ENCODE data around the gene APC2. TPM values are rescaled to one million over a fixed set of nuclear protein-coding genes. Genes with fewer than 3 reads are reported as not detected.
A peak's percentile ranks its signal among the peaks of the same experiment; 100 is the strongest.
"Not testable (repeated sequence)": the region's sequence is repeated elsewhere in the genome, so short reads cannot be mapped to it uniquely, and the experiment has no call there.

APC2 gene
- total RNA-seq, 1 donor from 2014 or later, result 1.2 TPM

DNA sequence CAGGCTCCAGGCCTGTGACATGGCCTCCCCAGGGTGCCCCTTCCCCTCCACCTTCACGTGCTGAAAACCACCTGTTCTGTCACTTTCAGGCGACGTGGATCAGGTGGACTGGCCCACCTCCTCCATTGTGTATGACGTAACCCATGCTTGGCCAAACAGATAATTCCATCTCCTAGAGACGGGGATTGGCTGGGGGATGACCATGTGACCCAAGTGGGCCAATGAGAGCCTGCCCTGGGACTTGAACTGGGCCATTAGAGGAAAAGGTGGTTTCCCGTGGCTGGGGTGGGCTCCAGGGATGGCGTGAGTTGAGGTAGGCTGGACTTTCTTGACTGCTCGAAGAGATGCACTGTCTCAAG lies 66.5 kb downstream of the APC2 start:
- TF ChIP-seq POLR2A (IDR thresholded peaks at IDR 0.05) (no peak), POLR2AphosphoS5 (IDR thresholded peaks at IDR 0.05; ENCODE audit: insufficient read depth in 1 of 2, low read depth in 1 of 2) (no peak)
- TF ChIP-seq, protein P1, sequence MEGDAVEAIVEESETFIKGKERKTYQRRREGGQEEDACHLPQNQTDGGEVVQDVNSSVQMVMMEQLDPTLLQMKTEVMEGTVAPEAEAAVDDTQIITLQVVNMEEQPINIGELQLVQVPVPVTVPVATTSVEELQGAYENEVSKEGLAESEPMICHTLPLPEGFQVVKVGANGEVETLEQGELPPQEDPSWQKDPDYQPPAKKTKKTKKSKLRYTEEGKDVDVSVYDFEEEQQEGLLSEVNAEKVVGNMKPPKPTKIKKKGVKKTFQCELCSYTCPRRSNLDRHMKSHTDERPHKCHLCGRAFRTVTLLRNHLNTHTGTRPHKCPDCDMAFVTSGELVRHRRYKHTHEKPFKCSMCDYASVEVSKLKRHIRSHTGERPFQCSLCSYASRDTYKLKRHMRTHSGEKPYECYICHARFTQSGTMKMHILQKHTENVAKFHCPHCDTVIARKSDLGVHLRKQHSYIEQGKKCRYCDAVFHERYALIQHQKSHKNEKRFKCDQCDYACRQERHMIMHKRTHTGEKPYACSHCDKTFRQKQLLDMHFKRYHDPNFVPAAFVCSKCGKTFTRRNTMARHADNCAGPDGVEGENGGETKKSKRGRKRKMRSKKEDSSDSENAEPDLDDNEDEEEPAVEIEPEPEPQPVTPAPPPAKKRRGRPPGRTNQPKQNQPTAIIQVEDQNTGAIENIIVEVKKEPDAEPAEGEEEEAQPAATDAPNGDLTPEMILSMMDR (IDR thresholded peaks at IDR 0.05), result no peak
- Histone ChIP-seq H3K9me3 (no peaks in the 10 kb centered on the region), H3K4me1 (peaks cover 29% of the 10 kb centered on the region), H3K36me3 (no peaks in the 10 kb centered on the region), H3K4me3 (no peak overlapping the region), H3K27me3 (no peaks in the 10 kb centered on the region), H3K27ac (no peak overlapping the region)
- DNase-seq (ENCODE audit: extremely low spot score in 2 of 2), result no peak
- intact Hi-C loops (cut with DNase I), result no loop called here

DNA sequence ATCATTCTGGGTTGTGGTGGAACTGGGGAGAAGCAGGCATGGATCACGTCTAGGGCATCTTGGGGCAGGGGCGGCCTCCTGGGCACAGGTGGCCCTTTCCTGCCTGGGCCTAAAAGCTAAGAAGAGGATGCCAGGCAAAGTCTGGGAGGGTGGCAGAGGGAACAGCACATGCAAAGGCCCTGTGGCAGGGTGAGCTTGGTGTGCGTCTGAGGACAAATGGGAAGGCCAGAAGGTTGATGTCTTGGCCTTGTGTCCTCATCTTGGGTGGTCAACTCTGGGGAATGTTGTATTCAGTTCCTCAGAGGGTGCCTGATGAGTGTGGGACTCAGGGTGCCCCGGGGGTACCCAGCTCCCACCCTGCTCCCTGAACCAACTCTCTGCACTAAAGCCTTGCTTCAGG lies 68.5 kb downstream of the APC2 start:
- H3K27me3 ChIP-seq, result no peaks in the 10 kb centered on the region
- H3K4me3 ChIP-seq, result no peak overlapping the region
- TF ChIP-seq POLR2AphosphoS5 (IDR thresholded peaks at IDR 0.05; ENCODE audit: insufficient read depth in 1 of 2, low read depth in 1 of 2), result no peak
- no peak for TF ChIP-seq POLR2A (IDR thresholded peaks at IDR 0.05)
- TF ChIP-seq, protein P1 (IDR thresholded peaks at IDR 0.05), result no peak
- no peak overlapping the region for H3K27ac ChIP-seq
- peaks cover 31% of the 10 kb centered on the region for H3K4me1 ChIP-seq
- intact Hi-C loops (cut with DNase I), result no loop called here
- H3K9me3 ChIP-seq, result no peaks in the 10 kb centered on the region
- no peaks in the 10 kb centered on the region for H3K36me3 ChIP-seq
- DNase-seq (ENCODE audit: extremely low spot score in 2 of 2), result no peak

DNA sequence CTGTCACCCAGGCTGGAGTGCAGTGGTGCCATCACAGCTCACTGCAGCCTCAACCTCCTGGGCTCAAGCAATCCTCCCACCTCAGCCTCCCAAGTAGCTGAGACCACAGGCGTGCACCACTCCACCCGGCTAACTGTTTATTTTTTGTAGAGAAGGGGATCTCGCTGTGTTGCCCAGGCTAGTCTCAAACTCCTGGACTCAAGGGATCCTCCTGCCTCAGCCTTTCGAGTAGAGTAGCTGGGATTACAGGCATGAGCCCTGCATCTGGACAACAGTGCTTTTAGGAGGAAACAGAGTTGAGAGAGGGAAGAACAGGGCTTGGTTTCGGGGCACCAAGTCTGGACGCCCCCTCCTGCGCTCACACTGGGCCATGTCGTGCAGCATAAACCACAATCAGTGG lies 69.9 kb downstream of the APC2 start:
- H3K27ac ChIP-seq, result peak overlapping the region; percentile 50
- intact Hi-C loops (cut with DNase I); DNase-seq (ENCODE audit: extremely low spot score in 2 of 2); H3K4me3 ChIP-seq; H3K27me3 ChIP-seq; H3K36me3 ChIP-seq; H3K9me3 ChIP-seq: not testable (repeated sequence)
- H3K4me1 ChIP-seq, result peaks cover 31% of the 10 kb centered on the region

DNA sequence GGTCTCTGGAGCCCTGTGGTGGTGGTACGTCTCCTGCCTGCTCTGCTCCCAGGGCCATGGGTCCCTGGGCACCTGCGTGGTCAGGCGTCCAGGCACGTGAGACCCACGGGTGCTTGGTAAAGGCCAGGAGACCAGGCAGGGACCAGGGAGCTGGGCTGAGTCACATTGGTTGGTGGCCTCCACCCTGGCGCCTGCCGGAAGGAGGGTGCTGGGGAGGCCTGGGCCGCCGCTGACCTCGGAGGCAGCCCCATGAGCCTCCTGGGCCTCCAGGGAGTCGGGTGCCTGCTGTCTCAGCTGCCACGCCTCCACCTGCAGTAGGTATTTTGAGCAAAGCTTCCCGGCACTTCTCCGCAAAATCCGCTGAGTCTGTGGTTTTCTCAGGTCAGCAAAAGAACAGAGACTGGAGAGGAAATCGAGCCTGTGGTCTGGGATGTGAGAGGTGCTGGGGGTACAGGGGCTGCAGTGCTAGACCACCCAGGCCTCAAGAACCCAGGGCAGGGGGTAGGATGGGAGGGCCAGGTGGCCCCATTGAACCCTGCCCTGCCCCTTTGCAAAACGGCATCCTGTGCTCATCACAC lies 70.4 kb downstream of the APC2 start:
- no peaks in the 10 kb centered on the region for H3K27me3 ChIP-seq

DNA sequence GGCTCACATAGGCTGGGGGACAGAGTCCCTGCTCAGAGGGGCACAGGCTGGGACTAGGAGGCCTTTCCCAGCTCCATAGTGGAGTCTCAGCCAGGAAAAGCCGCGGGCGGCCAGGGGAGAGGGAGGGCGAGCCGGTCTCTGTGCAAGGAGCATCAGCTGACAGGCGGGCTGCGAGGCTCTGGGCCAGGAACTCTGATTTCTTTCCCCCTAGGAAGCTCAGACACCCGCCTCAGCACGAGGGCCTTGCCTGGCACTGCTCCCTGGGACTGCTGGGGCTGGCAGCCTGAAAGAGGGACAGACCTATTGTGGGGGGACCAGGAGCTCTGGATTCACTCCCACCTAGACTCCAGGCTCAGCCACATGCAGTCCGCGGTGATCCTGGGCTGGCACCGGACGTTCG lies 71.7 kb downstream of the APC2 start:
- intact Hi-C loops (cut with DNase I), result no loop called here
- Histone ChIP-seq H3K4me1 (peaks cover 36% of the 10 kb centered on the region), H3K4me3 (no peak overlapping the region), H3K27me3 (no peaks in the 10 kb centered on the region), H3K9me3 (no peaks in the 10 kb centered on the region), H3K27ac (peak overlapping the region; percentile 88), H3K36me3 (no peaks in the 10 kb centered on the region)
- TF ChIP-seq POLR2A (IDR thresholded peaks at IDR 0.05) (no peak), POLR2AphosphoS5 (IDR thresholded peaks at IDR 0.05; ENCODE audit: insufficient read depth in 1 of 2, low read depth in 1 of 2) (peak in 1 of 2 donors; percentile 61)
- TF ChIP-seq, protein P1 (IDR thresholded peaks at IDR 0.05), result no peak
- DNase-seq (ENCODE audit: extremely low spot score in 2 of 2), result no peak

More for the DNA sequence above, 70.4 kb downstream of the APC2 start:
- Histone ChIP-seq H3K9me3 (no peaks in the 10 kb centered on the region), H3K4me1 (peaks cover 36% of the 10 kb centered on the region), H3K27ac (peak overlapping the region; percentile 50), H3K4me3 (no peak overlapping the region), H3K36me3 (no peaks in the 10 kb centered on the region)
- TF ChIP-seq POLR2AphosphoS5 (IDR thresholded peaks at IDR 0.05; ENCODE audit: insufficient read depth in 1 of 2, low read depth in 1 of 2) (no peak), POLR2A (IDR thresholded peaks at IDR 0.05) (no peak)
- TF ChIP-seq, protein P1 (IDR thresholded peaks at IDR 0.05), result no peak
- intact Hi-C loops (cut with DNase I), result no loop called here
- DNase-seq (ENCODE audit: extremely low spot score in 2 of 2), result no peak
